ENCODE data around the gene INO80.

DNA sequence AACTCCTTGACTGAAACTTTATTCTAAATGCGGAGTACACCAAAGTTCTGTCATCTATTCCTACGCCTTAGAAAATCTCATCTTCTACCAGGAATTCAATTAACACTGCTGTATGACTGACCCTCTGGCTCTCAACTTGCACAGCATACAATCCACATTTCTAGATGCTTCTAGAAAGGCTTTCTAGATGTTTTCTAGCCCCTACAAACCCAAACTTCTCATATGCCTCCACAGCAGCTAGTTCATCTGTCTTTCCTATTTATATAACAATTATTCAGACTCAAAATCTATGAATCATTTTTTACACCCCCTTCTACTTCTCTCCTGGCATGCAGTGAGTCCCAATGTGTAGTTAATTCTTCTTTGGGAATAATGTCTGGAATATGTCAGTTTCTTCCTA, 13.2 kb downstream of the INO80 start:
- no peak for TF ChIP-seq POLR2A (IDR thresholded peaks at IDR 0.05; ENCODE audit: low read depth, low read length)
- TF ChIP-seq POLR2AphosphoS5 (IDR thresholded peaks at IDR 0.05; ENCODE audit: low read depth, low read length): no peak
